ENCODE measurements around the gene CAMTA1. TPM values are rescaled to one million over a fixed set of nuclear protein-coding genes. Genes with fewer than 3 reads are reported as not detected.

The CAMTA1 gene
- total RNA-seq, 6 donors from 2014 or later = 38.8 to 74.0 (median 46.1) TPM

DNA sequence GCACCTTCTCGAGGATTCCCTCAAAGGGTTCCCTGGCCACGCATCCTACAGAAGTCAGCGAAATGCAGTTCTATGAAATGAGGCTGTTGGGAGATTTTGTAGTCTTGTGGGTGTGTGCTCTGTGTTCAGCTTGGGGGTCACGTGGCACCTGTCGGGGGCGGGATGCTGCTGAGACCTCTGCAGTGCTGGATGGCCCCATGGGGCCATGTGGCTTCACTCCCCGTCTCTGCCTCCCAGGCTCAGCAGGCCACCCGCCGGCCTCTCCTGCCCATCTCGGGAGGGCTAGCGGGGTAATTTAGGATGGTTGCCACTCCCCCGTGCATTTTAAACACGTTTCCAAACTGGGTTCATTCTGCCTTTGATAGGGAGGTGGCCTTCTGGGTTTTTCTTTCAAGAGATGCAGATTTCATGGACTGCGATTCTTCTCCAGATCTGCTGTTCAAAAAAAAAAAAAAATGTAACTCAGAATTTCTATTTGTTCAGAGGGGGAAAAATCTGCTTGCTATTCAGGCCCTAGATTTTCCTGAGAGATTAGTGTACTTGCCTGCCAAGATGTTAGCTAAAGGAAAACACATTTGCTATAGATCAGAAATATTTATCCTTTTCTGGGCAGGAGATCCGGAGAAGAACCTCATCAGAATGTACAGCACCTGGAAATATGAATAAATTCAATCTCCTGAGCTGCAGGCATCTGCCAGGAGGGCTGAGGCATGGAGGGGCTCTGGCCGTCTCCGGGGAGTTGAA is 708.6 kb downstream of the CAMTA1 start:
- WGBS, 2 donors = 84 to 90% methylated on average over 16 to 17 of the region's 17 CpGs
- no peak for DNase-seq
- Histone ChIP-seq H3K4me1 (peaks cover 23 to 31% (median 27%) of the 10 kb centered on the region in 4 donors), H3K27ac (no peak overlapping the region), H3K36me3 (no peaks in the 10 kb centered on the region), H3K27me3 (no peaks in the 10 kb centered on the region), H3K9me3 (no peaks in the 10 kb centered on the region), H3K4me3 (no peak overlapping the region)
- ATAC-seq (ENCODE audit: low FRiP score in 2 of 2) = no peak
- TF ChIP-seq EP300 (IDR thresholded peaks at IDR 0.05) = no peak
- TF ChIP-seq, protein P1, sequence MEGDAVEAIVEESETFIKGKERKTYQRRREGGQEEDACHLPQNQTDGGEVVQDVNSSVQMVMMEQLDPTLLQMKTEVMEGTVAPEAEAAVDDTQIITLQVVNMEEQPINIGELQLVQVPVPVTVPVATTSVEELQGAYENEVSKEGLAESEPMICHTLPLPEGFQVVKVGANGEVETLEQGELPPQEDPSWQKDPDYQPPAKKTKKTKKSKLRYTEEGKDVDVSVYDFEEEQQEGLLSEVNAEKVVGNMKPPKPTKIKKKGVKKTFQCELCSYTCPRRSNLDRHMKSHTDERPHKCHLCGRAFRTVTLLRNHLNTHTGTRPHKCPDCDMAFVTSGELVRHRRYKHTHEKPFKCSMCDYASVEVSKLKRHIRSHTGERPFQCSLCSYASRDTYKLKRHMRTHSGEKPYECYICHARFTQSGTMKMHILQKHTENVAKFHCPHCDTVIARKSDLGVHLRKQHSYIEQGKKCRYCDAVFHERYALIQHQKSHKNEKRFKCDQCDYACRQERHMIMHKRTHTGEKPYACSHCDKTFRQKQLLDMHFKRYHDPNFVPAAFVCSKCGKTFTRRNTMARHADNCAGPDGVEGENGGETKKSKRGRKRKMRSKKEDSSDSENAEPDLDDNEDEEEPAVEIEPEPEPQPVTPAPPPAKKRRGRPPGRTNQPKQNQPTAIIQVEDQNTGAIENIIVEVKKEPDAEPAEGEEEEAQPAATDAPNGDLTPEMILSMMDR (IDR thresholded peaks at IDR 0.05) = no peak
- no peak for TF ChIP-seq POLR2AphosphoS5 (IDR thresholded peaks at IDR 0.05)
- TF ChIP-seq POLR2A (IDR thresholded peaks at IDR 0.05) = no peak

DNA sequence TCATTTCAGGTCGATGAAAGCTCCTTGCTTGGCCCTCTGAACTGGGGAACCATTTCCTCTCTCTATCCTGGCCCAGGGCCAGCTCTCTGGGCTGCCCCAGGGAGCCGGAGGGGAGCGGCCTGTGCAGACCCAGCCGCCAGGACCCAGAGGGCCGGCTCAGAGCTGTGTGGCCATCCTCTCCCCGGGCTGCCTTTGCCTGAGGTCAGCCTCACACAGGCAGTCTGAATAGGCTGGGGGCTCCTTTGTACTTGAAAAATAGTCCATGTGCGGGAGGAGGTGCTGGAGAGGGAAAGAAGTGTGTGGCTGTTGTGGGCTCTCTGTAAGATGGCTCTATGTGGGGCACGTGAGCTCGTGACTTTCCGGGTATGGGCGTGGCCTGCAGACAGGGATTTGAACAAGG is 710.7 kb downstream of the CAMTA1 start:
- peaks cover 8 to 13% (median 12%) of the 10 kb centered on the region in 4 donors for H3K4me1 ChIP-seq
- no peak overlapping the region for H3K27ac ChIP-seq
- DNase-seq = no peak
- no peak overlapping the region for H3K4me3 ChIP-seq
- no peak for ATAC-seq (ENCODE audit: low FRiP score in 2 of 2)
- H3K27me3 ChIP-seq = no peaks in the 10 kb centered on the region
- no peaks in the 10 kb centered on the region for H3K9me3 ChIP-seq
- WGBS, 2 donors = 49 to 70% methylated on average over 11 of the region's 11 CpGs
- TF ChIP-seq, protein P1 (IDR thresholded peaks at IDR 0.05) = no peak
- TF ChIP-seq POLR2AphosphoS5 (IDR thresholded peaks at IDR 0.05) = no peak
- TF ChIP-seq POLR2A (IDR thresholded peaks at IDR 0.05) = no peak
- TF ChIP-seq EP300 (IDR thresholded peaks at IDR 0.05) = no peak
- H3K36me3 ChIP-seq = no peaks in the 10 kb centered on the region

DNA sequence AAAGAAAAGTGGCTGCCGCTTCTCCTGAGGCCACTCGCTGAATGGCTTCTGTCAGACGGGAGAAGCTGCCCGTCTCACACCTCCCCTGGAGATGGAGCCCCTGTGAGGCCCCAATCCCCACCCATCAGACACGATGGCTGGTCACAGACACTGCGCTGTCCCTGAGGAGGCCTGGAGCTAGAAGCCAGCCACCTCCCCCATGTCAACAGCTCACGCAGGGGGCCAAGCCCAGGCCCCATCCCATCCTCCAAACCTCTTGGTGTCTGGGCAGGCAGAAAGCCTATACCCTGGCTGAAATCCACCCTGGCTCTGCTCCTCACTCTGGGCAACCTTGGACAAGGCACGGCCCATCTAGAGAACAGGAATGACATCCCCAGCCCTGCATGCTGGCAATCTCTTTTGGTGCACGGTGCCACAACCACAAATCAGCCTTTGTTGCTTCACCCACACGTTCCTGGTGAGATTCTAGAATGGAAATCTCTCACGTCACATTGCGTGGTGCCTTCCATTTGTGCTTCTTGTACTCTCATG is 711.9 kb downstream of the CAMTA1 start:
- TF ChIP-seq POLR2AphosphoS5 (IDR thresholded peaks at IDR 0.05) (no peak), EP300 (IDR thresholded peaks at IDR 0.05) (no peak), POLR2A (IDR thresholded peaks at IDR 0.05) (no peak)
- TF ChIP-seq, protein P1 (IDR thresholded peaks at IDR 0.05) = no peak
- 83 to 89% methylated on average over 4 to 12 of the region's 12 CpGs for WGBS, 2 donors
- DNase-seq (no peak), ATAC-seq (ENCODE audit: low FRiP score in 2 of 2) (no peak)
- Histone ChIP-seq H3K27me3 (no peaks in the 10 kb centered on the region), H3K27ac (no peak overlapping the region), H3K4me1 (peaks cover under 1 to 2% (median 1%) of the 10 kb centered on the region in 4 donors), H3K36me3 (no peaks in the 10 kb centered on the region), H3K4me3 (no peak overlapping the region), H3K9me3 (no peaks in the 10 kb centered on the region)

DNA sequence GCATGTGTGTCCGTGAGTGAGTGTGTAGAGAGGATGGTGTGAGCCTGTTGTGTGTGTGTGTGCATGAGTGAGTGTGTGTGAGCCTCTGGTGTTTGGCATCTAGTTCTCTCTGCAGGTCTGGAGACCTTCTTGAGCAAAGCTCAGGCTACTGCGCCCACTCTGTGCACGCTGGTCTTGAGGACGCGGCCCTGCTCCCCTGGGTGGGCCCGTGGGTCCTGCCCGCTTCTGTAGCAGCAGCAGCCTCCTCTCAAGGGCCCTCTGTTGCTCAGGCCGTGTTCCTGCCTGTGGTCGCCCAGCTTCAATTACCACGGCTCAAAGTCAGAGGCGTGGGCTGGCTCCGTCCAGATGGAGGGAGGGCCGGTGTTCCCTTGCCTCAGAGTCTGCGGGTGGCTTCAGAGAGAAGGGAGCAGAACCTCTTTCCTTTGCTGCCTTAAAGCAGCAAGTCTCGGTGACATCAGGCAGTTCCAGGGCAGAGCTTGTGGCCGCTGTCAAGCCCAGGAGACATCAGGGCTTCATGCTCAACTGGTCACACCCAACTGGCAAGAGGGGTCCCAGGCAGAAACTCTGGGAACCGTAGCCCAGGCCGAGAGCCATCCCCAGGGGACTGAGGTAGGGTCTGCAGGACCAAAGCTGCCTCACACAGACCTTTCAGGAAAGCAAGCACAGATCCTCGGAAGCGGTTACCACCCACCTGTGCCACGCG is 715.3 kb downstream of the CAMTA1 start:
- Histone ChIP-seq H3K9me3 (no peaks in the 10 kb centered on the region), H3K27ac (no peak overlapping the region), H3K36me3 (no peaks in the 10 kb centered on the region), H3K4me3 (no peak overlapping the region), H3K4me1 (no peaks in the 10 kb centered on the region), H3K27me3 (no peaks in the 10 kb centered on the region)
- TF ChIP-seq, protein P1 (IDR thresholded peaks at IDR 0.05) = no peak
- no peak for TF ChIP-seq POLR2AphosphoS5 (IDR thresholded peaks at IDR 0.05)
- no peak for TF ChIP-seq POLR2A (IDR thresholded peaks at IDR 0.05)
- no peak for TF ChIP-seq EP300 (IDR thresholded peaks at IDR 0.05)
- no peak for ATAC-seq (ENCODE audit: low FRiP score in 2 of 2)
- DNase-seq = no peak
- WGBS, 2 donors = 85 to 90% methylated on average over 17 to 22 of the region's 22 CpGs

All from upper lobe of left lung (tissue), 6 donors.